Stimulated activated CD4-positive, alpha-beta T cell treated with anti-CD3 and anti-CD28 coated beads, Interleukin-2, amount 100 ng/mL, for 48 hours (primary cell): ENCODE measurements around the gene MYH11.

ENCODE experiments used
- DNase-seq, 2 donors: peaks; one replicate each; pipeline ENCODE4 v3.0.0-alpha.2; 2020

MYH11 gene

DNA sequence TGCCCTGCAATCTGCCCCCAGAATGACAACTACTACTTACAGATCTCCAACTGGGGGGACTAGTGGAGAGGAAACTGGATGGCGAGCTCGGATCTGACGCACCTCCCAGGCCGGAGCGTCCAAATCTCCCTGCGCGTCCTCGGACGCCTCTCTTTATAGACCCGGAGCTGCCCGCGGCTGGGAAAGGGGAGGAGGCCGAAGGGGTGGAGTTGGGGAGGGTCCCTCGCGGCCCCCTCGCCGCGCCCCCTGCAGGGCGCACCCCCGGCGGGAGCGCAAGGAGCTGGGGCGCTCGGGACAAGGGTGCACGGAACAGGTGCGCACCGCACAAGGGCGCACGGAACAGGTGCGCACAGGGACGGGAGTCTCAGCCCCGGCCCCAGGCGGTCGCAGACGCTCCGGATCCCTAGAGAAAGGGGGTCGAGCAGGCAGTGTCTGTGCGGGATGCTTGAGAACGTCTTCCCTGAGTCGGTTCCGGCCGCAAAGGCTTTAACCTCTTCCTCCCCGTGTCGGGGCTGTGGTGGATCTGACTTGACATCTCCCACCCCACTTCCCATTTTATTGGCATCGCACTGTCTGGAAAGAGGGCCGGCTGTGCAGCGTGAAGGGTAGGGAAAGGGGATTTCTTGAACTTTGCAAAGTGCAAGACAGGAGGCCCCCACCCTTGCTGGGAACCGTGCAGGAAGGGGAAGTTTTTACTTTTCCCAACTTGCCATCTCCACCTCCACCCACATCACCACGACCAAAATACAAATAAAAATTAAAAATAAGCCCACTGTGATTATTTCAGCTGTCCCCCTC, at the start of gene MYH11:
MYH11 (minus strand) TSS at position 128 of the 798 bp plus-strand sequence. CDS start 18,776 bp downstream, outside the sequence.
- no peak for DNase-seq

DNA sequence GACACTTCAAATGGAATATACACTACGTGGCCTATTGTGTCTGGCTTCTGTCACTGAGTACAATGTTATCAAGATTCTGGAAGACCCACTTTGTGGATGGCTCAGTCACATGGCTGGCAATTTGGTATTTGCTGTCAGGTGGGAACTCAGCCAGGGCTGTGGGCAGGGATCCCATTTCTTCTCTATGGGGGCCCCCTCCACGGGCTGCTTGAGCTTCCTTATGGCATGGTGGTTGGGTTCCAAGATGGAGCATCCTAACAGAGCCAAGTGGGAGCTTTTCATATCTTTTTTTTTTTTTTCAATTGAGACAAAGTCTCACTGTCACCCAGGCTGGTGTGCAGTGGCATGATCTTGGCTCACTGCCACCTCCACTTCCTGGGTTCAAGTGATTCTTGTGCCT, 49.6 kb upstream of the MYH11 start:
- no peak for DNase-seq

DNA sequence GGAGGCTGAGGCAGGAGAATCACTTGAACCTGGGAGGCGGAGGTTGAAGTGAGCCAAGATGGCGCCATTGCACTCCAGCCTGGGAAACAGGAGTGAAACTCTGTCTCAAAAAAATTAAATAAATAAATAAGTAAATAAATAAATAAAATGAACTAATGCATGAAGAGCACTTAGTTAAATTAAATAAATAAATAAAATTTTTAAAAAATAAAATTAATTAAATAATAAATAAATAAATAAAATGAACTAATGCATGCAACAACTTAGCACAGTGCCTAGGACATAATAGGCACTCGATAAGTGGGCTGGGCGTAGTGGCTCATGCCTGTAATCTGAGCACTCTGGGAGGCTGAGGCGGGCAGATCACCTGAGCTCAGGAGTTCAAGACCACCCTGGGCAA, 47.1 kb upstream of the MYH11 start:
- no peak for DNase-seq

DNA sequence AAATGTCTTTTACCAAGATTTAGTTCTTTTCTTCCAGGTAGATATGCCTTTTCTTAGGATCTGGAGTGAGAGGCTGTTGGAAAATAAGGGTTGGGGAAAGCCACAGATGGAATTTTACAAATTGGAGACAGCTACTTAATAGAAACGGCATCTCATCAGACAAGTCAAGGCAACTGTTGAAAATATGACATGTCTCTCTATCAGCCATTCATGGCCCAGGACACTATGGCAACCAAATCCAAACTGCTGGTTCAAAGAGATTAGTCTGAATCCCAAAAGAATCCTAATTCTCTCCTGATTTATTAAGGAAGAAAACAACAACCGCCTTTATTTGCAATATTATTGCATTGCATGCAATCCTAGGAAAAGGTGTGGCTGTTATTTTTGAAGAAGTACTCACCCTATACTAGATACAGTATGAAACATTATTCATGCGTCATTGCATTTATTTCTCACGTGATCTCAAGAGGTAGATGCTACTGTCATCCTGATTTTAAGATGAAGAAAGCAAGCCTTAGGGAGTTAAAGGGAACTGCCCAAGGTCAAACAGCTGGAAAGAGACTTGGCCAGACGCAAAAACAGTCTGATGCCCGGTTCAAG, 44.2 kb upstream of the MYH11 start:
- no peak for DNase-seq

DNA sequence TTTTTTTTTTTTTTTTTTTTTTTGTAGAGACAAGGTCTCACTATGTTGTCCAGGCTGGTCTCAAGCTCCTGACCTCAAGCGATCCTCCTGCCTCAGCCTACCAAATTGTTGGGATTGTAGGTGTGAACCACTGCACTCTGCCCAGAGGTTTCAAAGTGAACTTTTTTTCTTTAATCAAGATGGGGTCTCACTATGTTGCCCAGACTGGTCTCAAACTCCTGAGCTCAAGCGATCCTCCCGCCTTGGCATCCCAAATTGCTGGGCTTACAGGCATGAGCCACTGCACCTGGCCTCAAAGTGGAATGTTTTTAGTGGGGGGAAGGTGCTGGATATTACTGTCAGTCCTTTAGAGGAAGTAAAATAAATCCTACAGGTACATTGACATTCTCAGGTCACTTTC, 43.5 kb upstream of the MYH11 start:
- DNase-seq, result no peak

DNA sequence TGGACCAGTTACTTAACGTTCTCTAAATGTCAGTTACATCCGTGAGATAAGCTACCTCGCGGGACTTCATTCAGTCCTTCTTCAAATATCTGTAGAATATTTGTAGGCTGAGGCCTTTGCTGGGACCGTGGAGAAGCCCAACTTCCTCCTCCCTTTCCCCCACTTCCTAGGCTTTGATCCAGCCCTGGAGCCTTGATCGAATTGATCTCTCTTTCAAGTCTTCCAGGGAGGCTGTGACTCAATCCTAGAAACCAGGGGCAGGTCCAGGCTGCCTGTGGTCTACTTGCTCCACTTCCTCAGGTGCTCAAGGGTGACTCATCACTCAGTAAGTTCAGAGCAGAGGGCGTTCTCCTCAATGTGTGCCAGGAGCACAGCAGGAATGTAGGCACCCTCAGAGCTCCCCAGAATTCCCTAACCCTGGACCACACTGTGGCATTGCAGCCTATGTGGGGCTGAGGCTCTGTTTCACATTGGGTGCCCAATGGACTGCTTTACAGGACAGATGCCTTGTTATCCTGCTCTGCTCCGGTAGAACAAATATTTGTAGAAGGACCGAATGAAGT, 42.8 kb upstream of the MYH11 start:
- DNase-seq, result peak; percentile 25 to 27

DNA sequence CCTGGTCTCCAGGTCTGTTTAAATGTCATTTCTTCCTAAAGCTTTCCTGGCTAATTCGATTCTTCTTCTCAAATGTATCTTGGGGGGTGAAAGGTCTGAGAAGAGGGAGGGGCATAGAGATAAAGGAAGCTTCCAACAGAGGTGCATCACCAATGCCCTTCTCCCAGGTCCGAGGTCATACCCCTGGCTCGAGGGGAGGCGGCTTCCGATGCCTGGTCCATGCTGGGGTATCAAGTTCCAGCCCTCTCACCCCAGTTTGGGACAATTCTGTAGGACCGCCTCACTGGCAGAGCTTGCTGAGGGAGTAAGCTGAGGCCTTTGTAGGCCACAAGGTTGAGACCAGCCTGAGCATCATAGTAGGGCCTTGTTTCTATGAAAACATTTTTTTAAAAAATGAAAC, 41.8 kb upstream of the MYH11 start:
- DNase-seq, result no peak

DNA sequence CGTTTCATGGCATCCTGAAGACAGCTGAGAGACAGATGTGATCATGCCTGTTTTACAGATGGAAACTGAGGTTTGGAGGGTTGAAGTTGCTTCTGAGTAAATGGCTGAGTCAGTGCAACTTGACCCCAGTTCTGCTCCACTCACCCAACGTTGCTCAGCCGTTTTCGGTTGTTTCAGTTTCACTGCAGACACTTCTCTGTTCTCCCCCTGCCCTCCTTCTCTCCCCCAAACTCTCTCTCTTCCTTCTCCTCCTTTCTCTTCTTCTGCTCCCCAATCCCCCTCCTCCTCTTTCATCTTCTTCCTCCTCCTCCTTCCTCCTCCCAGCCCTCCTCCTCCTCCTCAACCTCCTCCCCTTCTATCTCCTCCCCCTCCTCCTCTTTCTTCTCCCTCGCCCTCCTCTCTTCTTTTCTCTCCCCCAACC, 41.0 kb upstream of the MYH11 start:
- DNase-seq, result peak; percentile 32

DNA sequence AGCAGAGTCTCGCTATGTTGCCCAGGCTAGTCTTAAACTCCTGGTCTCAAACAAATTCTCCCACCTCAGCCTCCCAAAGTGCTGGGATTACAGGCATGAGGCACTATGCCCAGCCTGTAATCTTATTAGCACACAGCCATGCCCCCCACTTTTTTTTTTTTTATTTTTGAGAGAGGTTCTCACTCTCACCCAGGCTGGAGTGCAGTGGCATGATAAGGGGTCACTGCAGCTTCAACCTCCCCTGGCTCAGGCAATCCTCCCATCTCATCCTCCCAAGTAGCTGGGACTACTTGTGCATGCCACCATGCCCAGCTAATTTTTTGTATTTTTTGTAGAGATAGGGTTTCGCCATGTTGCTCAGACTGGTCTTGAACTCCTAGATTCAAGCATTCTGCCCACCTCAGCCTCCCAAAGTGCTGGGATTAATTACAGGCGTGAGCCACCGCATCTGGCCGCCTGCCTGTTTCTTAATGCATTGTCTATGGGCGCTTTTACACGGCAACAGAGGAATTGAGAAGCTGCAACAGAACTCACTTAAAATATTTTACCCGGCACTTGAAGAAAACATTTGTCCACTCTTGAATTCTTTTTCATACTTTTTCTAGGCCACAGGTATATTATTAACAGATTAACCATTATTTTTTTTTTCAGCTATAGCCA, 40.4 kb upstream of the MYH11 start:
- no peak for DNase-seq

DNA sequence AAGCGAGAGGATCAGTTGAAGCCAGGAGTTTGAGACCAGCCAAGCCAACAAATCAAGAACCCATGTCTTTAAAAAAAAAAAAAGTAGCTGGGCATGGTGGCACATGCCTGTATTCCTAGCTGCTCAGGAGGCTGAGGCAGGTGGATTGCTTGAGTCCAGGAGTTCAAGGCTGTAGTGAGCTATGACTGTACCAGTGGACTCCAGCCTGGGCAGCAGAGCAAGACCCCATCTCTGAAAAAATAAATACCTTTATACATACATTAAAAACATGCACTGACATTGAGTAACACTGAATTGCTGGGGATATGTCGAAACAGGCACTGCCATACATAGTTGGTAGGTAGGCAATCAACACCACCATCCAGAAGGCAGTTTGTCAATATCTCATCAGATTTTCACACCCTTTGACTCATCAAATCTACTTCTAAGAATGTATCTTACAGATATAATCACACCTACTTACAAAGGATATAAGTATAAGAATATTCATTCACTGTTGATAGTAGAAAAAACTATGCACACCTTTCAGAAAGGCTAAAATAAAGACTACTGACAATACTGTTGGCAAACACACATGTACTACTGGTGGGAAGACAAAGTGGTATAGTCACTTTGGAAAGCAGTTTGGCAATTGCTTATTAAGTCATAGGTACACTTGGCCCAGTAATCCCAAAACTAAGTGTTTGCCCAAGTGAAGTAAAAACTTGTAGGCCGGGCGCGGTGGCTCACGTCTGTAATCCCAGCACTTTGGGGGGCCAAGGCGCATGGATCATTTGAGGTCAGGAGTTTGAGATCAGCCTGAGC, 37.9 kb upstream of the MYH11 start:
- no peak for DNase-seq

DNA sequence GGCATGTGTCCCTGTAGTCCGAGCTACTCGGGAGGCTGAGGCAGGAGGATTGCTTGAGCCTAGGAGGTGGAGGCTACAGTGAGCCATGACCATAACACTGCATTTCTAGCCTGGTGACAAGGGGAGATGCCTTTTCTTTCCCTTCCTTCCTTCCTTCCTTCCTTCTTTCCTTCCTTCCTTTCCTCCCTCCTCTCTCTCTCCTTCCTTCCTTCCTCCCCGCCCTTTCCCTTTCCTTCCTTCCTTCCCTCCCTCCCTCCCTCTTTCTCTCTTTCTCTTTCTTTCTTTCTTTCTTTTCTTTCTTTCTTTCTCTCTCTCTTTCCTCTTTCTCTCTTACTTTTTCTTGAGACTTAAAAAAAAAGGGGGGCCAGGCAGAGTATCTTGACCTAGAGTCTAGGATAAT, 34.7 kb upstream of the MYH11 start:
- DNase-seq, result no peak

DNA sequence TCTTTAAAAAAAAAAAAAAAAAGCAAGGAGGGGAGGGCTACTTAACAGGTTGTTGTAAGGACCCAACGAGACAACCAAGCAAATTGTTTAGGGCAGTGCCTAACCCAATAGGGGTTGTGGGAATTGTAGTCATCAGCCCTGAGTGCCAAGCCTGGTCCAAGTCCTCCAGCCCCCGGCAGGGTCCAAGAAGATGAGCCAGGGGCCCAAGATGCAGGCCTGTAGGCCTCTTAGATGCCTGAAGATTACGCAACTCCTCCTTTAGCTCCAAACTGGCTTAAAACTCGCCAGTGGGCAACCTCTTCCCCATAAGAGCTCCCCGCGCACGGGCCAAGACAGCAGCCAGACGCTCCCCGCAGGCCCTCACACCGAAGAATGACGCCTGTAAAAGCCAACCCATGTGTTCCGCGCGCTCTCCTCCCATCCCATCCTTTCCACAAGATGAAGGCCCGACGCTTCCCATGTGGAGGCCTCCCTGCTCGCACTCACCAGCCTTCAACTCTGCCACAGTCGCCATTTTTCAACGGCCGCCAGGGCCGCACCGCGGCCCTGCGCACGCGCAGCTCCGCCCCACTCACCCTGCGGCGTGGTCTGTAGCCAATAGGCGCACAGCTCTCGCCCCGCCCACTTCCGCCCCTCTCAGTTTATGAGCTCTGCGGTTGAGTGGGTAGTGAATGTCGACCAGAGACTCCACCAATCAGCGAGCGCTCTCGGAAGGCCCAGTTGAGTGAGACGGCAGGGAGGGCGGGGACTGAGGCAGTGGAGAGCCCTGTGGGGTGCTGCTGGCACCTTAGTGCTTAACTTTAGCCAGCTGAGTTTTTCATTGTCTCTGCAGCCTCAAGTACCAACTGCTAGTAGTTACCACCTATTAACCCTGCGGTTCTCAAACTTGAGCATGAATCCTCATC, 31.5 kb upstream of the MYH11 start, which contains the start of gene CEP20:
CEP20 (minus strand) TSS at position 532 of the 905 bp plus-strand sequence; CDS start at position 514, 18 bp downstream.
- peak; percentile 100 for DNase-seq

DNA sequence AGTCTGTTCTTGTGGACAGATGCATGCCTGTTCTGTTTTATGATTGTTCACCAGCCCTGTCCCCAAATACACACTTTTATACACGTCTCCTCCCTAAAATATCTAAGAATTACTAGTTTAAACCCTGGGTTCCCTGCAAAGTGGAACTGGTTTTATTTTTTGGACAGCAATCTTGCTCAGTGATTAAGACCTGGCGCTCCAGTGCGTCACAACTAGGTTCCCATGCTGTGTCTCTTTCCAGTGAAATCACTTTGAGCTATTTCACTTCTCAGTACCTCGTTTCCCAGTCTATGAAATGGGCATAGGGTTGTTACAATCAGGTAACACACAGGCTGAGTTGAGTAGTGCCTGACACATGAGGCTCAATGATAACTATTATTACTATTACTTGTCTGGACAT, 30.5 kb upstream of the MYH11 start:
- DNase-seq, result no peak

DNA sequence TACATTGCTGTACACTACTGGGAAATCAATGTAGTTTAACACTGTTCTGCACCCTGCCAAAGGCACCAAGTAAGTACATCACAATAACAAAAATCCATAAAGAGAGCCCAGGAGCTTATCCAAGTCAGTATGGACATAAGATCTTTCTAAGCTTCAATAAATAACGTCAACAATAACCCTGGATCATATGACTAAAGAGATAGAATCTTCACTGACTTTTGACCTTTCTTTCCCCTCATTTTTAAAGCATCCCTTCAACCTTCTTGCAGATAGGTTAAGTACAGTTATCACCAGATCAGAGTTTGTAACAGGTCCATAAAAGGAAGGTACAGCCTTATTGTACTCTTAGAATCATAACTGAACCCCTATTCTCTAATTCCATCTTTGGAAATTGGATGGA, 29.2 kb upstream of the MYH11 start:
- DNase-seq, result no peak

DNA sequence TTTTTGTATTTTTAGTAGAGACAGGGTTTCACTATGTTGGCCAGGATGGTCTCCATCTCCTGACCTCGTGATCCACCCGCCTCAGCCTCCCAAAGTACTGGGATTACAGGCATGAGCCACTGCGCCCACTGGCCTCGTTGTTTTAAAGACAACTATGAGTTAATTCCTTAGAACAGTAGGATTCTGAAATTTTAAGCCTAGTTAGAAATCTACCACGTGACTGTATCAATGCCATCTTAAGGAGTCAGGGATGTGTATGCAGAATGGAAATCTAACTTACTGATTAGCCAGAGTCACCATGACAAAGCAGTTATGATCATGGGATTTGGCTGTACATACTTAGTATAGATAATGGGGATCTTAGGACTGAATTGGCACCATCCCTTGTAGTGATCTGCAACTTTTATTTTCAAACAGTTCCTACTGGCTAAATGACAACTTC, 28.8 kb upstream of the MYH11 start:
- no peak for DNase-seq

DNA sequence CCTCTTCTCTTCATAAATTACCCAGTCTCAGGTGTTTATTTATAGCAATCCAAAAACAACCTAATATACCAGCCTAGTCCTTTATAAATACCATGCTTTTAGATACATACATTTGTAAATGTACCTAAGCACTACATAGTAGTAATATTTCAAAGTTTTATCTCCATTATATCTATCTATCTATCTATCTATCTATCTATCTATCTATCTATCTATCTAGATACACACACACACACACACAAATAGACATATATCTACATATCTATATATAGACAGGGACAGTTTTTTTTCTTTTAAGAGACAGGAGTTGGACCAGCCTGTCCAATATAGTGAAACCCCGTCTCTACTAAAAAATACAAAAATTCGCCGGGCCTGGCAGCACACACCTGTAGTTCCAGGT, 25.7 kb upstream of the MYH11 start:
- DNase-seq, result no peak

DNA sequence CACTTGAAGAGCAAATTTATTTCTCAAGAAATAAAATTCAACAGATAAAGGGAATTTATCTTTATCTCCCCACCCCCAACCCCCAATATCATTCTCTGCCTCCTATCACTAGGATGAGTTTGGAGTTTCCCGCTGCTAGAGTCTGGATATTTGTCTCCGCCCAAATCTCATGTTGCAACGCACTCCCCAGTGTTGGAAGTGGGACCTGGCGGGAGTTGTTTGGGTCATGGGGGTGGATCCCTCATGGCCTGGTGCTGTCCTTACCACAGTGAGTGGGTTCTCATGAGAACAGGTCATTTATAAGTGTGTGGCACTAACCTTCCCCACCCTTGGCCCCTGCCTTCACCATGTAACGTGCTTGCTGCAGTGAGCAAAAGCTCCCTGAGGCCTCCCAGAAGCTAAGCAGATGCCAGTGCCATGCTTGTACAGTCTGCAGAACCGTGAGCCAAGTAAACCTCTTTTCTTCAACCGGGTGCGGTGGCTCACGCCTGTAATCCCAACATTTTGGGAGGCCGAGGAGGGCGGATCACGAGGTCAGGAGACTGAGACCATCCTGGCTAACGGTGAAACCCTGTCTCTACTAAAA, 25.1 kb upstream of the MYH11 start:
- DNase-seq, result no peak

DNA sequence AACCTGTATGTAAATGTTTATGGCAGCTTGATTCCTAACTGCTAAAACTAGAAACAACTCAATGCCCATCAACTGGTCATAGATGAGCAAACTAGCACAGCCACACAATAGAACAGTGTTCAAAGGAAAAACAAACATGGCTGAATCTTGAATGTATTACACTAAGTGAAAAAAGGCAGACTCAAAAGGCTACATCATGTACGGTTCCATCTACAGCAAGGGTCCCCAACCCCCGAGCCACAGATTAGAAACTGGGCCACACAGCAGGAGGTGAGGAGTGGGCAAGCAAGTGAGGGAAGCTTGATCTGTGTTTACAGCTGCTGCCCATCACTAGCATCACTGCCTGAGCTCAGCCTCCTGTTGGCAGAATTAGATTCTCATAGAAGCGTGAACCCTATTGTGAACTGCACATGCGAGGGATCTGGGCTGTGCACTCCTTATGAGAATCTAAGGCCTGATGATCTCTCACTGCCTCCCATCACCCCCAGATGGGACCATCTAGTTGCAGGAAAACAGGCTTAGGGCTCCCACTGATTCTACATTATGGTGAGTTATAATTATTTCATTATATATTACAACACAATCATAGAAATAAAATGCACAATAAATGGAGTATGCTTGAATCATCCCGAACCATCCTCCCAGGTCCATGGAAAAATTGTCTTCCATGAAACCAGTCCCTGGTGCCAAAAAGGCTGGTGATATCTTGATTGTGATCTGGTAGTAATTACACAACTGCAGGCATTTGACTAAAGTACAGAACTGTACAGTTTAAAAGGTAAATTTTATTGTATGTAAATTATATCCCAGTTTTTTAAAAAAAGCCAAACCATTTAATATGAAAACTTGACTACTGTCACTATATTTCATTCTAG, 23.8 kb upstream of the MYH11 start:
- DNase-seq, result no peak

DNA sequence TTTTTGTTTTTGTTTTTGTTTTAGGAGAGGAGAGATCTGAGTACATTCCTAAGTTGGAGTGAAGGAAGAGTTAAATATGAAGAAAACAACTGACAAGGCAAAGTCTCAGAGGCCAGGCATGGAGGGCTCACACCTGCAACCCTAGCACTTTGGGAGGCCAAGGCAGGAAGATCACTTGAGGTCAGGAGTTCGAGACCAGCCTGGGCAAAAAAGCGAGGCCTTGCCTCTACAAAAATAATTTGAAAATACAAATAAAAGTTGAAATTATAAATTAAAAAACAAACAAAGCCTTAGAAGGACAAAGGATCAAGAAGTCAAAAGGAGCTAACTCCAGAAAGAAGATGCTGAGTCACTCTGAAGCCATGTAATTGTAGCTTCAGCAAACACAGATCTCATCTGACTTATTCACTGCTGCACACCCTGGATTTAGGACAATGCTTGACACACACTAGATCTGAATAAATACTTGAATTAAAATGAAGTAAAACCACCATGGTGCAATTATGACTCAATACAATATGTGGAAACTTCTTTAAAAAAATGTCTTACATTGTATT, 22.5 kb upstream of the MYH11 start:
- no peak for DNase-seq

DNA sequence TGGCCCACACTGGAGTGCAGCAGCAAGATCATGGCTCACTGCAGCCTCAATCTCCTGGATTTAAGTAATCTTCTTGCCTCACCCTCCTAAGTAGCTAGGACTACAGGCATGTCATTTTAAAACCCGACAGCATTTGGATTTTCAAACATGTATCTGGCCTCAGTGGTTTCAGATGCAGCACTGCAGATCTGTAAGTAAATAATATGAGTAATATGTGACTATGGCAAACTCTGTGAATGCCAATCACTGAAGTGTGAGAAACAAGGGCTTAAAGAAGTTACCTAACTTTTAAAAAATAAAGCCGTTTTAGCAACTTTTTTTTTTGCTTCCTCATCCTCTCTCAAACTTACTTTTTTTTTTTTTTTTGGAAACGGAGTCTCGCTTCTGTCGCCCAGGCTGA, 19.7 kb upstream of the MYH11 start:
- DNase-seq, result no peak
